ENCODE measurements around the gene CGNL1.

Gene CGNL1

DNA sequence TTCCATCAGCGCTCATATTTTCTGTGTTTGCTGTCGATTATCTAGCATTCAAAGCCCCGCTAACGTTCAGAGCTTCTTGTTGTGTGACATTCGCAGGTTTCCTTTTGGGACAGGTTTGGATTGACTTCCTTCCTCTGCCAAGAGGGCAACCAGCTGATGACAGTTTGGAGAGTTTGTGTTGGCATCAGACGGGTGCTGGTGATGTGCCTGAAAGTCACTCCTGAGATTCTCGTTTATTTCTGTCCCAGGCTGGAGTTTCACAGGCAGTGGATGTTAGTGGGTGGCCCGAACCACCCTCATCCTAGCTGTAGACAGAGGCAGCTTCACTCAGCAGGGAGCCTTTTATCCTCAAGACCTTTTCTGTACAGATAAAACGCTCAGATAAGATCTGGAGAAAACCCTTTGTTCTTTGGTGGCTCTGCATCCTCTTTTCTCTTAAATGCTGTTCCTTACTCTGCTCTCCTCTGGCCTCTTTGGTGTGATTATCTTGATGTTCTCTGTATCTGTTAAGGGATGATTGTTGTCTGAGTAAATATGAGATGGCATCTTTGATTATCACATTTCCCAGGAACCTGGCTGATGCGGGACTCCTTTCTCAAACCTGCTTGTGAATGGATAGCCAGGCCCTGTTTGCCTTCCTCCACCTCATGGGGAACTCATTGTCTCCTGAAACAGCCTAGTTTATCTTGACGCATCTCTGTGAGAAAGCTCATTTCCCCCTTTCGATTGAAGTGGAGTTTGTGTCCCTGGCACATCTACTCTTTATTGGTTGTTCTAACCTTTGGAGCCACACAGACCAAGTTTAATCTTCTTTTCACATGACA lies 35.9 kb downstream of the CGNL1 start:
- DNase-seq (ENCODE audit: low read depth in 2 of 2) = no peak
- no peak overlapping the region for H3K4me3 ChIP-seq (replicated peaks in 1 of 2; ENCODE audit: low read depth in 2 of 2, low read length in 2 of 2)
- no peak for TF ChIP-seq CTCF (IDR thresholded peaks at IDR 0.05; ENCODE audit: low read depth, low read length)

GRCh38 chr15:57415602-57416001 lies 39.3 kb downstream of the CGNL1 start:
- no peak overlapping the region for H3K4me3 ChIP-seq (replicated peaks in 1 of 2; ENCODE audit: low read depth in 2 of 2, low read length in 2 of 2)
- no peak for TF ChIP-seq CTCF (IDR thresholded peaks at IDR 0.05; ENCODE audit: low read depth, low read length)
- DNase-seq (ENCODE audit: low read depth in 2 of 2) = peak; percentile 20 to 27

GRCh38 chr15:57418635-57419034 lies 42.3 kb downstream of the CGNL1 start:
- TF ChIP-seq CTCF (IDR thresholded peaks at IDR 0.05; ENCODE audit: low read depth, low read length) = no peak
- no peak overlapping the region for H3K4me3 ChIP-seq (replicated peaks in 1 of 2; ENCODE audit: low read depth in 2 of 2, low read length in 2 of 2)
- DNase-seq (ENCODE audit: low read depth in 2 of 2) = no peak

DNA sequence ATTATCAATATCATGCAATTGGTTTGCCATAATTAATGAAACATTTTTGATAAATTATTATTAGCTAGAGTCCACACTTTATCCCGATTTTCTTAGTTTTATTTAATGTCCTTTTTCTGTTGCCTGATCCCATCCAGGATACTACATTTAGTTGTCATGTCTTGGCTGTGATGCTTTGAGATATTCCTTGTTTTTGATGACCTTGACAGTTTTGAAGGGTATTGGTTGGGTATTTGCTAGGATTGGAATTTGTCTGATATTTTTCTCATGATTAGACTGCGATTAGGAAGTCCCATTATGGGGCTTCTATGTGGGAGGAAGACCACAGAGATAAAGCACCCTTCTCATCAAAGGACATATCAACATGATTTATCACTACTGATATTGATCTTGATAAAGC lies 43.0 kb downstream of the CGNL1 start:
- TF ChIP-seq CTCF (IDR thresholded peaks at IDR 0.05; ENCODE audit: low read depth, low read length) = no peak
- no peak for DNase-seq (ENCODE audit: low read depth in 2 of 2)
- no peak overlapping the region for H3K4me3 ChIP-seq (replicated peaks in 1 of 2; ENCODE audit: low read depth in 2 of 2, low read length in 2 of 2)

DNA sequence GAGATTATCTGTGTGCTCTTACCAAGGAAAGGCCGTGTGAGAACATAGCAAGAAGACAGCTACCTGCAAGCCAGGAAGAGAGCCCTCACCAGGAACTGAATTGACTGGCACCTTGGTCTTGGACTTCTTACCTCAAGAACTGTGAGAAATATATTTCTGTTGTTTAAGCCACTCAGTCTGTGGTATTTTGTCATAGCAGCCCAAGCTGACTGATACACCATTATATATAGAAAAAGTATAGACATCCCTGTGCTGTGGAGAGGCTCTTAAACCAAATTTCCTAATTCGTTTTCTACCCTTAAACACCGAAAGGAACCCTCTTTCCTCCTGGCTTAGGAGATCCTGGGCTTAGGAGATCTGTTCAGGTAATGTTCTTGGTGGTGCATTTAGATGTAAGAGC lies 44.8 kb downstream of the CGNL1 start:
- TF ChIP-seq CTCF (IDR thresholded peaks at IDR 0.05; ENCODE audit: low read depth, low read length) = no peak
- DNase-seq (ENCODE audit: low read depth in 2 of 2) = no peak
- H3K4me3 ChIP-seq (replicated peaks in 1 of 2; ENCODE audit: low read depth in 2 of 2, low read length in 2 of 2) = no peak overlapping the region

DNA sequence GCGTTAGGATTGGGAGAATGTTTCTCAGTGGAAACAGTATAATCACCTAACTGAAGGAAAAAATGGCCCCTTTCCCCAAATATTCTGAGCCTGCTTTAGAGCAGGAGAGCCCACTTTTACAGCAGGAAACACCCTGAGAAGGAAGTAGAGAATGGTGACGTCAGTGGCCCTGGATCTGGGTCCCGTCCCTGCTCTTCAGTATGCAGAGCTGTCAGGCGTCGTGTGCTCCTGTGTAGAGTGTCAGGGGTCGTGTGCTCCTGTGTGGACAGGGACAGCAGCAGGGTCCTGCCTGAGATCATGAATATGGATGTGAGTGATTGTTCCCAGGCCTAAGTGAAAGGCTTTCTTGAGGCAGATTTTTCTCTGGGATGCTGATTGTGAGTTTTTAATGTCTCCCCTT lies 45.2 kb downstream of the CGNL1 start:
- no peak for DNase-seq (ENCODE audit: low read depth in 2 of 2)
- no peak overlapping the region for H3K4me3 ChIP-seq (replicated peaks in 1 of 2; ENCODE audit: low read depth in 2 of 2, low read length in 2 of 2)
- TF ChIP-seq CTCF (IDR thresholded peaks at IDR 0.05; ENCODE audit: low read depth, low read length) = no peak

Data from cardiac fibroblast (primary cell).